Endothelial cell of umbilical vein (primary cell): ENCODE results near the gene FUBP3. TPM values are rescaled to one million over a fixed set of nuclear protein-coding genes. Genes with fewer than 3 reads are reported as not detected.

ENCODE experiments used
- BruUV-seq: library from RNA; stranded (reverse); fragments of 400-500 nt; replicated peaks from 2 replicates; lab custom pipeline; 2021; lab: Mats Ljungman, UMichigan
- CTCF ChIA-PET: fragments of 300-600, 350-600 bp; sonication (Branson Sonifier 250); formaldehyde crosslinking; loops from one replicate; lab custom pipeline; 2021; ENCODE audit warnings: antibody characterized with exemption, inconsistent platforms; lab: Charles Lee
- POLR2A ChIA-PET: fragments of 300-600, 350-600 bp; sonication (Branson Sonifier 250); formaldehyde crosslinking; loops from one replicate; lab custom pipeline; 2021; ENCODE audit warnings: antibody characterized with exemption, inconsistent platforms; lab: Charles Lee
- DNase-seq: peaks from one replicate; pipeline ENCODE4 v3.0.0-alpha.2; 2011; ENCODE audit warnings: low read depth, low spot score
- FAIRE-seq: peaks from 2 replicates; lab custom pipeline; 2011; peaks lifted over from hg19 to GRCh38; lab: Jason Lieb, UNC
- H2AFZ ChIP-seq: 2 replicates; pipeline ENCODE4 v1.6.0; 2012; ENCODE audit warnings: low read depth, low read length, control low read depth, inconsistent platforms
- H3K27ac ChIP-seq: 2 replicates; pipeline ENCODE4 v1.5.1; 2011; ENCODE audit warnings: low read depth, mild to moderate bottlenecking, control low read depth, low read length, moderate library complexity; ENCODE audit not compliant: insufficient read depth
- H3K27me3 ChIP-seq, 2 experiments: 2 replicates each; pipeline versions ENCODE4 v1.6.0 to v1.6.1; 2011; ENCODE audit warnings: low read length in 2 of 2, mixed read lengths in 1 of 2; ENCODE audit not compliant: control insufficient read depth in 2 of 2, insufficient read depth in 2 of 2
- H3K36me3 ChIP-seq, 2 experiments: 2 replicates in 1 of 2; 3 replicates in 1 of 2; pipeline ENCODE4 v1.5.1; 2011; ENCODE audit warnings: low read length in 2 of 2, mild to moderate bottlenecking in 1 of 2, moderate library complexity in 1 of 2; ENCODE audit not compliant: control insufficient read depth in 2 of 2, insufficient read depth in 2 of 2; ENCODE audit errors: extremely low read depth in 1 of 2
- H3K4me1 ChIP-seq: 3 replicates; pipeline ENCODE4 v1.5.1; 2011; ENCODE audit warnings: mild to moderate bottlenecking, low read length; ENCODE audit not compliant: control insufficient read depth, insufficient read depth; ENCODE audit errors: extremely low read depth
- H3K4me2 ChIP-seq: 2 replicates; pipeline ENCODE4 v1.6.1; 2011; ENCODE audit warnings: low read length, control low read depth, mixed read lengths; ENCODE audit not compliant: insufficient read depth
- H3K4me3 ChIP-seq, 3 experiments: fragments of 200-600 bp in 1 of 3; sonication (generic), shearing (Covaris generic) in 1 of 3; replicated peaks in 1 of 3; 2 replicates each; pipeline ENCODE4 v1.5.1; 2011 to 2016; ENCODE audit warnings: control low read depth in 3 of 3, low read length in 3 of 3, mild to moderate bottlenecking in 2 of 3, inconsistent platforms in 1 of 3, low read depth in 1 of 3, moderate library complexity in 1 of 3; ENCODE audit not compliant: insufficient read depth in 1 of 3
- H3K79me2 ChIP-seq: 2 replicates; pipeline ENCODE4 v1.6.0; 2012; ENCODE audit warnings: low read length, inconsistent platforms; ENCODE audit not compliant: control insufficient read depth, insufficient read depth
- H3K9ac ChIP-seq: replicated peaks from 2 replicates; pipeline ENCODE3; 2011; ENCODE audit warnings: low read length, control low read depth; ENCODE audit not compliant: insufficient read depth; ENCODE audit errors: extremely low read depth
- H3K9me1 ChIP-seq: replicated peaks from 3 replicates; pipeline ENCODE4 v1.6.0; 2011; ENCODE audit warnings: mild to moderate bottlenecking, low read length; ENCODE audit not compliant: control insufficient read depth, insufficient read depth; ENCODE audit errors: extremely low read depth
- H3K9me3 ChIP-seq: replicated peaks from 2 replicates; pipeline ENCODE4 v1.5.1; 2012; ENCODE audit warnings: low read length, inconsistent platforms; ENCODE audit not compliant: control insufficient read depth, insufficient read depth
- H4K20me1 ChIP-seq: replicated peaks from 2 replicates; pipeline ENCODE3; 2011; ENCODE audit warnings: mild to moderate bottlenecking, low read length; ENCODE audit not compliant: control insufficient read depth, insufficient read depth; ENCODE audit errors: extremely low read depth
- CTCF ChIP-seq, 2 donors: IDR thresholded peaks; 1 replicate in 1 of 2; 2 replicates in 1 of 2; pipeline ENCODE4 v1.5.1; 2011; ENCODE audit warnings: low read length in 2 of 2, mild to moderate bottlenecking in 2 of 2, moderate library complexity in 2 of 2, control low read depth in 1 of 2, inconsistent platforms in 1 of 2, low read depth in 1 of 2; ENCODE audit not compliant: insufficient read depth in 1 of 2; ENCODE audit errors: extremely low read depth in 1 of 2
- EZH2 ChIP-seq: IDR thresholded peaks from 2 replicates; pipeline ENCODE4 v1.6.1; 2012; ENCODE audit warnings: borderline replicate concordance, low read depth, mild to moderate bottlenecking, moderate library complexity, low read length, inconsistent platforms; ENCODE audit not compliant: severe bottlenecking
- FOS ChIP-seq: IDR thresholded peaks from 2 replicates; pipeline ENCODE4 v1.6.1; 2011; ENCODE audit warnings: mild to moderate bottlenecking, low read length, moderate library complexity, borderline replicate concordance; ENCODE audit not compliant: insufficient read depth
- GATA2 ChIP-seq: IDR thresholded peaks from 2 replicates; pipeline ENCODE4 v1.7.0; 2011; ENCODE audit warnings: low read depth, mild to moderate bottlenecking, moderate library complexity, mixed read lengths, low read length; ENCODE audit not compliant: insufficient read length, insufficient read depth
- JUN ChIP-seq: IDR thresholded peaks from 2 replicates; pipeline ENCODE4 v1.6.1; 2011; ENCODE audit warnings: borderline replicate concordance, low read depth; ENCODE audit not compliant: insufficient read length, insufficient read depth
- MYC ChIP-seq: IDR thresholded peaks from one replicate; pipeline ENCODE4 v1.6.1; 2011; ENCODE audit warnings: mild to moderate bottlenecking, low read depth, low read length
- POLR2A ChIP-seq: IDR thresholded peaks from 2 replicates; pipeline ENCODE4 v1.6.1; 2012; ENCODE audit warnings: low read depth, mild to moderate bottlenecking, control low read depth, low read length
- POLR2AphosphoS5 ChIP-seq: IDR thresholded peaks from 2 replicates; pipeline ENCODE4 v1.6.1; 2012; ENCODE audit warnings: low read depth, mild to moderate bottlenecking, control low read depth, low read length, moderate library complexity; ENCODE audit not compliant: insufficient read depth
- dilution Hi-C: fragments of 300-500 bp; cut with MboI; formaldehyde crosslinking; loops from one replicate; pipeline ENCODE4 v1.15.0; 2019; ENCODE audit warnings: low sequenced_read_pairs; ENCODE audit not compliant: extremely low pct_ligation_motif_present
- intact Hi-C: fragments of 100-400 bp; cut with micrococcal nuclease; formaldehyde crosslinking; loops from one replicate; pipeline ENCODE4 v1.10.0; 2022
- polyA plus RNA-seq, 4 experiments: library from polyadenylated mRNA; depleted of rRNA in 3 of 4; stranded (reverse) in 3 of 4; unstranded in 1 of 4; fragments of >200 nt; gene quantifications; 2 replicates each; pipeline versions ENCODE4 v1.2.1 to v1.2.3, GENCODE V29; 2011 to 2012; ENCODE audit warnings: missing spikeins in 1 of 4
- total RNA-seq: library from RNA; stranded (reverse); gene quantifications from 2 replicates; pipeline ENCODE4 v1.2.3, GENCODE V29; 2021
- TF ChIP-seq, protein P1 (sequence below): IDR thresholded peaks from 2 replicates; pipeline ENCODE4 v1.6.1; 2011; ENCODE audit not compliant: insufficient read depth, insufficient read length

The FUBP3 gene
- total and polyA plus RNA-seq, 2 donors (not counting 3 experiments of a cell fraction or from before 2014, with no cell fraction given) = 19.4 to 50.9 TPM

DNA sequence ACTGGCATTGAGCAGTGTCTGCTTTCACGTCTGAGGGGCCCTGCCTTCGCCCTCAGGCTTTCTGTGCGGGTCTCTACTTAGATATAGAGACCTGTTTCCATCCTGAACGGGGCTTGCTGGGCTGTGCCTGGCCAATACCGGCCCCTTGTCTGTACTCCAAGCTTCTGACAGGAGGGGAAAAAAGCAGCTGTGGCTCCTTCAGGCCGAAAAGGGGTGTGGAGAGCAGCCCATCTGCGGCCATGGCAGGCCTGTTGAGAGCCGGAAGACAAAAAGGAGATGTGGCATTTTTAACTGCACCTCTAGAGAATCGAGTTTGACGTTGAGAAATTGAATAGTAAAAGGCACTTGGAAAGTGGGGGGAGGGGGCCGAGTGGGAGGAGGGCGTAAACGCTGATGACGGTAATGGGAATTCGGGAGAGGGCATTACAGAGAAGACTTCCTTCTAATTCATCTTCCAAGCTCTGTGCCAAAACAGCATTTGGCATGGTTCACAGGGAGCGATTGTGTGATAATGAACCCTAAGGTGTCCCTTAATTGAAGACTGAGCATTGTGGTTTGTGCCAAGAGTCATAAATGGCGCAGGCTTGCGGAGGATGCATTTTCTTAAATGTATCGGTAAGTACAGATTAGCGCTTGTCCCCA is 59.9 kb downstream of the FUBP3 start:
- Histone ChIP-seq H3K9ac (no peak overlapping the region), H3K27me3 (no peaks in the 10 kb centered on the region), H3K27ac (no peak overlapping the region), H3K36me3 (peaks cover 0 to 27% of the 10 kb centered on the region in 2 experiments), H4K20me1 (no peaks in the 10 kb centered on the region), H3K9me1 (no peaks in the 10 kb centered on the region), H3K79me2 (no peaks in the 10 kb centered on the region), H3K4me1 (no peaks in the 10 kb centered on the region), H3K4me2 (no peak overlapping the region), H3K9me3 (no peaks in the 10 kb centered on the region), H2AFZ (no peak overlapping the region), H3K4me3 (no peak overlapping the region)
- dilution Hi-C loops (no loop called here), intact Hi-C loops (no loop called here)
- POLR2A ChIA-PET = no interaction called here
- FAIRE-seq (no peak), DNase-seq (no peak)
- CTCF ChIA-PET = no interaction called here
- TF ChIP-seq CTCF (IDR thresholded peaks at IDR 0.05; ENCODE audit: extremely low read depth in 1 of 2, insufficient read depth in 1 of 2, low read depth in 1 of 2, low read length in 2 of 2) (no peak), MYC (no peak), GATA2 (no peak), JUN (no peak), POLR2AphosphoS5 (no peak), POLR2A (no peak), EZH2 (no peak), FOS (no peak)
- TF ChIP-seq, protein P1, sequence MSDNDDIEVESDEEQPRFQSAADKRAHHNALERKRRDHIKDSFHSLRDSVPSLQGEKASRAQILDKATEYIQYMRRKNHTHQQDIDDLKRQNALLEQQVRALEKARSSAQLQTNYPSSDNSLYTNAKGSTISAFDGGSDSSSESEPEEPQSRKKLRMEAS = no peak
- BruUV-seq = no TSS peak
